K562 (cell line): ENCODE data around the gene TMEM123. TPM values are rescaled to one million over a fixed set of nuclear protein-coding genes. Genes with fewer than 3 reads are reported as not detected.

Source experiments
- BHLHE40 ChIP-seq: IDR thresholded peaks from 2 replicates; pipeline ENCODE4 v1.6.1; 2011; ENCODE audit warnings: low read length, improper control_type of control experiment
- CREM ChIP-seq: IDR thresholded peaks from 2 replicates; pipeline ENCODE4 v1.6.1; 2014; ENCODE audit warnings: antibody characterized with exemption, low read depth
- MTF1 ChIP-seq: fragments of 250-450 bp; sonication (Bioruptor Pico); IDR thresholded peaks from 2 replicates; pipeline ENCODE4 v1.9.0; 2021; ENCODE audit warnings: moderate library complexity, mild to moderate bottlenecking, inconsistent platforms, borderline replicate concordance
- NR4A1 ChIP-seq, 2 experiments: fragments of 250-450 bp in 1 of 2; fragments of 450-650 bp in 1 of 2; sonication (Bioruptor Pico) in 1 of 2; IDR thresholded peaks; 2 replicates each; pipeline versions ENCODE4 v1.4.0 to v1.6.1; 2016 to 2020; ENCODE audit warnings: mild to moderate bottlenecking in 2 of 2, missing compliant biosample characterization in 1 of 2, missing genetic modification characterization in 1 of 2, moderate library complexity in 1 of 2
- SIN3A ChIP-seq, 2 experiments: fragments of 150-350 bp in 1 of 2; IDR thresholded peaks; 2 replicates each; pipeline ENCODE4 v1.6.1; 2011 to 2016; ENCODE audit warnings: borderline replicate concordance in 2 of 2, low read depth in 2 of 2, low read length in 2 of 2, mild to moderate bottlenecking in 2 of 2, moderate library complexity in 2 of 2; ENCODE audit not compliant: control insufficient read depth in 1 of 2
- SMAD2 ChIP-seq: fragments of 150-350 bp; IDR thresholded peaks from 2 replicates; pipeline ENCODE4 v1.6.1; 2014; ENCODE audit warnings: low read depth, mild to moderate bottlenecking, low read length
- TAL1 ChIP-seq: fragments of 450-650 bp; IDR thresholded peaks from 2 replicates; pipeline ENCODE4 v1.6.1; 2016; ENCODE audit warnings: mild to moderate bottlenecking
- ZC3H8 ChIP-seq: fragments of 450-650 bp; IDR thresholded peaks from 2 replicates; pipeline ENCODE4 v1.6.1; 2017
- ZNF408 ChIP-seq: fragments of 250-450 bp; sonication (Bioruptor Pico); IDR thresholded peaks from 2 replicates; pipeline ENCODE4 v1.4.0; 2020; ENCODE audit warnings: low read depth, mild to moderate bottlenecking, moderate library complexity
- ZNF668 ChIP-seq: fragments of 250-450 bp; sonication (Bioruptor Pico); IDR thresholded peaks from 2 replicates; pipeline ENCODE4 v1.8.0; 2022; ENCODE audit warnings: mild to moderate bottlenecking, inconsistent platforms
- ZNF77 ChIP-seq: fragments of 250-450 bp; sonication (Bioruptor Pico); IDR thresholded peaks from 2 replicates; pipeline ENCODE4 v1.5.0; 2020
- polyA plus RNA-seq, 8 experiments: library from polyadenylated mRNA; depleted of rRNA in 4 of 8; stranded (reverse) in 5 of 8; unstranded in 3 of 8; fragments of >200 nt; fragmentation: Nextera tagmentation in 2 of 8; fragmentation: Illumina TruSeq in 1 of 8; extraction: Ambion mirVana in 2 of 8; extraction: Trizol in 1 of 8; gene quantifications; 2 replicates each; pipeline versions ENCODE4 v1.2.1 to v1.2.3, GENCODE V29; 2011 to 2014; ENCODE audit warnings: inconsistent platforms in 1 of 8, missing spikeins in 1 of 8
- total RNA-seq, 7 experiments: library from RNA; depleted of rRNA in 6 of 7; stranded (reverse); fragments of >200 nt in 6 of 7; fragmentation: Illumina TruSeq in 2 of 7; extraction: Trizol in 2 of 7; gene quantifications; 2 replicates each; pipeline versions ENCODE4 v1.2.1 to v1.2.3, GENCODE V29; 2011 to 2021; ENCODE audit warnings: low replicate concordance in 1 of 7
- TF ChIP-seq, protein P1 (sequence below), 2 experiments: fragments of 450-650 bp; formaldehyde crosslinking in 1 of 2; IDR thresholded peaks; 2 replicates each; pipeline versions ENCODE4 v1.4.0 to v1.6.1; 2014 to 2020; ENCODE audit warnings: mild to moderate bottlenecking in 2 of 2, borderline replicate concordance in 1 of 2, low read depth in 1 of 2
- TF ChIP-seq, protein P2 (sequence below): fragments of 200-800 bp; sonication (Bioruptor generic); IDR thresholded peaks from 2 replicates; pipeline ENCODE4 v1.6.1; 2017; ENCODE audit warnings: missing genetic modification characterization, missing compliant biosample characterization
- TF ChIP-seq, protein P3 (sequence below): fragments of 250-450 bp; sonication (Bioruptor Pico); IDR thresholded peaks from 2 replicates; pipeline ENCODE4 v1.4.0; 2020; ENCODE audit warnings: mild to moderate bottlenecking, moderate library complexity

Gene TMEM123
- total and polyA plus RNA-seq, 9 of the 15 experiments (the other 6 are each of a cell fraction or from before 2014, with no cell fraction given), result 19.8 to 344 (median 82.4) TPM

DNA sequence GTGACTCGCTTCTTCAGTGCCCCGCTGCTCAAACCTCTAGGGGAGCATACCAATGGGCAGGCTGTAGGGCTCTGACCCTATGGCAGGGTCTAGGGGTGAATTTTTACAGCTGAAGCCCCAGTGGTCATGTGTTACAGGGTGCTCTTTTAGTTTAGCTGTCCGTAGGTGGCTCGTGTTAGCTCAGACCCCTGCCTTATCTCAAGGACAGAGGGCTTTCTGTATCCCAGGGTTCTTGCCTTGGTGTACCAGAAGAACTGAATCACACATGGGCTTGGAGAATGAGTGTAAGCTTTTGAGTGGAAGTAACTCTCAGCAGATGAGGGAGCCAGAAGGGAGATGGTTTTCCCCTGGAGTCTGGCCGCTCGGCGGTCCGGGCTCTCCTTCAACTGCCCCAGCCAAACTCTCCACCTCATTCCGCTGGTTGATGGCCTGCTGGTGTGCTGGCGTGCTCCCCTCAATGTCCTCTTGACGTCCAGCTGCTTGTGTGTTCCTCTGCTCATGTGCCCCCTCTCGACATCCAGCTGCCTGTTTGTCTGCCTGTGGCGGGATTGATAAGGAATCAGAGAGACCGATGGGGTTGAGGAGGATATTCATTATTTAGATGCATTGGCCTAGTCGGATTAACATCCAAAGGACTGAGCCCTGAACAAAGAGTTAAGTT is 68.0 kb downstream of the TMEM123 start (continued):
- TF ChIP-seq, protein P1, sequence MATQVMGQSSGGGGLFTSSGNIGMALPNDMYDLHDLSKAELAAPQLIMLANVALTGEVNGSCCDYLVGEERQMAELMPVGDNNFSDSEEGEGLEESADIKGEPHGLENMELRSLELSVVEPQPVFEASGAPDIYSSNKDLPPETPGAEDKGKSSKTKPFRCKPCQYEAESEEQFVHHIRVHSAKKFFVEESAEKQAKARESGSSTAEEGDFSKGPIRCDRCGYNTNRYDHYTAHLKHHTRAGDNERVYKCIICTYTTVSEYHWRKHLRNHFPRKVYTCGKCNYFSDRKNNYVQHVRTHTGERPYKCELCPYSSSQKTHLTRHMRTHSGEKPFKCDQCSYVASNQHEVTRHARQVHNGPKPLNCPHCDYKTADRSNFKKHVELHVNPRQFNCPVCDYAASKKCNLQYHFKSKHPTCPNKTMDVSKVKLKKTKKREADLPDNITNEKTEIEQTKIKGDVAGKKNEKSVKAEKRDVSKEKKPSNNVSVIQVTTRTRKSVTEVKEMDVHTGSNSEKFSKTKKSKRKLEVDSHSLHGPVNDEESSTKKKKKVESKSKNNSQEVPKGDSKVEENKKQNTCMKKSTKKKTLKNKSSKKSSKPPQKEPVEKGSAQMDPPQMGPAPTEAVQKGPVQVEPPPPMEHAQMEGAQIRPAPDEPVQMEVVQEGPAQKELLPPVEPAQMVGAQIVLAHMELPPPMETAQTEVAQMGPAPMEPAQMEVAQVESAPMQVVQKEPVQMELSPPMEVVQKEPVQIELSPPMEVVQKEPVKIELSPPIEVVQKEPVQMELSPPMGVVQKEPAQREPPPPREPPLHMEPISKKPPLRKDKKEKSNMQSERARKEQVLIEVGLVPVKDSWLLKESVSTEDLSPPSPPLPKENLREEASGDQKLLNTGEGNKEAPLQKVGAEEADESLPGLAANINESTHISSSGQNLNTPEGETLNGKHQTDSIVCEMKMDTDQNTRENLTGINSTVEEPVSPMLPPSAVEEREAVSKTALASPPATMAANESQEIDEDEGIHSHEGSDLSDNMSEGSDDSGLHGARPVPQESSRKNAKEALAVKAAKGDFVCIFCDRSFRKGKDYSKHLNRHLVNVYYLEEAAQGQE (IDR thresholded peaks at IDR 0.05; ENCODE audit: borderline replicate concordance), result no peak
- TF ChIP-seq, protein P1 (CRISPR knock-in tag; IDR thresholded peaks at IDR 0.05; ENCODE audit: low read depth), result no peak
- TF ChIP-seq NR4A1 (CRISPR knock-in tag; IDR thresholded peaks at IDR 0.05) (no peak), NR4A1 (tag; IDR thresholded peaks at IDR 0.05) (0 out of 2 replicates have a peak, but pooled peaks have one; percentile 46), TAL1 (peak; percentile 63; the same call in 1 of the 2 replicates), CREM (0 out of 2 replicates have a peak, but pooled peaks have one; percentile 18), SMAD2 (no peak), BHLHE40 (0 out of 2 replicates have a peak, but pooled peaks have one; percentile 25), ZNF668 (CRISPR knock-in tag) (no peak), ZNF408 (no peak), SIN3A (IDR thresholded peaks at IDR 0.05; ENCODE audit: borderline replicate concordance in 2 of 2, control insufficient read depth in 1 of 2, low read depth in 2 of 2, low read length in 2 of 2) (no peak), MTF1 (CRISPR knock-in tag) (no peak), ZNF77 (no peak), ZC3H8 (no peak)
- TF ChIP-seq, protein P2, sequence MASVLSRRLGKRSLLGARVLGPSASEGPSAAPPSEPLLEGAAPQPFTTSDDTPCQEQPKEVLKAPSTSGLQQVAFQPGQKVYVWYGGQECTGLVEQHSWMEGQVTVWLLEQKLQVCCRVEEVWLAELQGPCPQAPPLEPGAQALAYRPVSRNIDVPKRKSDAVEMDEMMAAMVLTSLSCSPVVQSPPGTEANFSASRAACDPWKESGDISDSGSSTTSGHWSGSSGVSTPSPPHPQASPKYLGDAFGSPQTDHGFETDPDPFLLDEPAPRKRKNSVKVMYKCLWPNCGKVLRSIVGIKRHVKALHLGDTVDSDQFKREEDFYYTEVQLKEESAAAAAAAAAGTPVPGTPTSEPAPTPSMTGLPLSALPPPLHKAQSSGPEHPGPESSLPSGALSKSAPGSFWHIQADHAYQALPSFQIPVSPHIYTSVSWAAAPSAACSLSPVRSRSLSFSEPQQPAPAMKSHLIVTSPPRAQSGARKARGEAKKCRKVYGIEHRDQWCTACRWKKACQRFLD (CRISPR knock-in tag), result peak; percentile 51; the same call in 1 of the 2 replicates
- TF ChIP-seq, protein P3, sequence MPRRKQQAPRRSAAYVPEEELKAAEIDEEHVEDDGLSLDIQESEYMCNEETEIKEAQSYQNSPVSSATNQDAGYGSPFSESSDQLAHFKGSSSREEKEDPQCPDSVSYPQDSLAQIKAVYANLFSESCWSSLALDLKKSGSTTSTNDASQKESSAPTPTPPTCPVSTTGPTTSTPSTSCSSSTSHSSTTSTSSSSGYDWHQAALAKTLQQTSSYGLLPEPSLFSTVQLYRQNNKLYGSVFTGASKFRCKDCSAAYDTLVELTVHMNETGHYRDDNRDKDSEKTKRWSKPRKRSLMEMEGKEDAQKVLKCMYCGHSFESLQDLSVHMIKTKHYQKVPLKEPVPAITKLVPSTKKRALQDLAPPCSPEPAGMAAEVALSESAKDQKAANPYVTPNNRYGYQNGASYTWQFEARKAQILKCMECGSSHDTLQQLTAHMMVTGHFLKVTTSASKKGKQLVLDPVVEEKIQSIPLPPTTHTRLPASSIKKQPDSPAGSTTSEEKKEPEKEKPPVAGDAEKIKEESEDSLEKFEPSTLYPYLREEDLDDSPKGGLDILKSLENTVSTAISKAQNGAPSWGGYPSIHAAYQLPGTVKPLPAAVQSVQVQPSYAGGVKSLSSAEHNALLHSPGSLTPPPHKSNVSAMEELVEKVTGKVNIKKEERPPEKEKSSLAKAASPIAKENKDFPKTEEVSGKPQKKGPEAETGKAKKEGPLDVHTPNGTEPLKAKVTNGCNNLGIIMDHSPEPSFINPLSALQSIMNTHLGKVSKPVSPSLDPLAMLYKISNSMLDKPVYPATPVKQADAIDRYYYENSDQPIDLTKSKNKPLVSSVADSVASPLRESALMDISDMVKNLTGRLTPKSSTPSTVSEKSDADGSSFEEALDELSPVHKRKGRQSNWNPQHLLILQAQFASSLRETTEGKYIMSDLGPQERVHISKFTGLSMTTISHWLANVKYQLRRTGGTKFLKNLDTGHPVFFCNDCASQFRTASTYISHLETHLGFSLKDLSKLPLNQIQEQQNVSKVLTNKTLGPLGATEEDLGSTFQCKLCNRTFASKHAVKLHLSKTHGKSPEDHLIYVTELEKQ (CRISPR knock-in tag), result no peak
